ENCODE data around the gene SDF2L1. TPM values are rescaled to one million over a fixed set of nuclear protein-coding genes. Genes with fewer than 3 reads are reported as not detected.

Gene SDF2L1
- total and polyA plus RNA-seq, 9 of the 15 experiments (the other 6 are each of a cell fraction or from before 2014, with no cell fraction given) = 15.1 to 989 (median 124) TPM

GRCh38 chr22:21605887-21606564 lies 36.1 kb upstream of the SDF2L1 start (continued):
- TF ChIP-seq ZHX1 (conservative IDR thresholded peaks at IDR 0.05; ENCODE audit: low read length) (no peak), ZNF436 (CRISPR knock-in tag; IDR thresholded peaks at IDR 0.05) (no peak), FOXA3 (CRISPR knock-in tag; conservative IDR thresholded peaks at IDR 0.05 in 1 of 2, IDR thresholded peaks at IDR 0.05 in 1 of 2) (peak in 1 of 2 experiments; percentile 68; a peak in 1 of 4 replicates), ZNF444 (CRISPR knock-in tag; IDR thresholded peaks at IDR 0.05) (no peak), FOXP1 (CRISPR knock-in tag; IDR thresholded peaks at IDR 0.05) (peak; percentile 25; the same call in 1 of the 2 replicates), KLF13 (tag; IDR thresholded peaks at IDR 0.05; ENCODE audit: borderline replicate concordance, low read depth) (no peak), RCOR1 (IDR thresholded peaks at IDR 0.05; ENCODE audit: borderline replicate concordance in 1 of 2, low read depth in 2 of 2, low read length in 2 of 2) (peak in 1 of 2 experiments; percentile 43; a peak in 1 of 4 replicates), HMG20B (CRISPR knock-in tag; IDR thresholded peaks at IDR 0.05) (no peak), CHD7 (IDR thresholded peaks at IDR 0.05; ENCODE audit: low read depth, low read length) (peak; percentile 60), POLR2B (IDR thresholded peaks at IDR 0.05; ENCODE audit: low read depth, partially characterized antibody) (no peak), ZNF239 (CRISPR knock-in tag; IDR thresholded peaks at IDR 0.05) (no peak)
- TF ChIP-seq, protein P1, sequence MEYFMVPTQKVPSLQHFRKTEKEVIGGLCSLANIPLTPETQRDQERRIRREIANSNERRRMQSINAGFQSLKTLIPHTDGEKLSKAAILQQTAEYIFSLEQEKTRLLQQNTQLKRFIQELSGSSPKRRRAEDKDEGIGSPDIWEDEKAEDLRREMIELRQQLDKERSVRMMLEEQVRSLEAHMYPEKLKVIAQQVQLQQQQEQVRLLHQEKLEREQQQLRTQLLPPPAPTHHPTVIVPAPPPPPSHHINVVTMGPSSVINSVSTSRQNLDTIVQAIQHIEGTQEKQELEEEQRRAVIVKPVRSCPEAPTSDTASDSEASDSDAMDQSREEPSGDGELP (CRISPR knock-in tag; IDR thresholded peaks at IDR 0.05; ENCODE audit: borderline replicate concordance) = peak; percentile 42; the same call in 1 of the 2 replicates
